ENCODE data around the gene CELSR3.
A peak's percentile ranks its signal among the peaks of the same experiment; 100 is the strongest.

The CELSR3 gene

DNA sequence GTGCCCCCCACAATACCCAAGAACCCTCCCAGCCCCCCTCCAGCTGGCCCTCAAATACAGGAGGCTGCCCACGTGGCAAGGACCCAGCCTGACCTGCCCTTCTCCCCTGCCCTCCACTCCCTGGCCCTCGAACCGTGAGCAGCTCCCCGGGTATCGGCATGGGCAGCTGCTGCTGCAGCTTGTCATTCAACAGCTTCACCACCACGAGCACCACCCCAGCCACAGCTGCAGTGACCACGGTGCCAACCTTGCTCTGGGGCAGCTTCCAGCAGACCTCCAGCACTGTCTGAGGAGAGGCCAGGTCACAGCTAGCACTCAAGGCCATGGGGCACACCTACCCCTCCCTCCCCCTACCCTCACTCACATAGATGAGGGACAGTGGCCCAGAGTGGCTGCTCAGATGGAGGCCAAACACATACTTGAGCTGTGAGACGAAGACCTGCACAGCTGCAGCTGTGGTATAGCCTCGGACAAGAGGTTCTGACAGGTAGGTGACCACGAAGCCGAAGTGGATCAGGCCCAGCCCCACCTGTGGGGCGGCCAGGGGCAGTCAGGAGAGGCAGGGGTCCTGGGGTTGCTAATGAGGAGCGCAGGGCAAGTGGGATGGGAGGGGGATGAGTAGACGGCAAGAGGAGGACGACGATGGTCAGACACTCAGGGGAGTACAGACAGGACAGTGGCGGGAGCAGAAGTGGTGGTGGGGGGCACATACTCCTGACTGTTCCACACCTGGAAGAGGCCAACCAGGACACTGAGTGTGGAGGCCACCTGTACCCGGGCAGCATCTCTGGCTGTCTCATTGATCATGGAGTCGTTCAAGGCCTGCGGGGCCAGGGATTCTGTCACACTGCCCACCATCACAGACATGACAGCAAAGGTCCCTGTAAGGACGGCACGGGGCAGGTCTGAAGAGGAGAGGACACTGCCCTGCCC, 30.9 kb downstream of the CELSR3 start:
- no peak for DNase-seq

DNA sequence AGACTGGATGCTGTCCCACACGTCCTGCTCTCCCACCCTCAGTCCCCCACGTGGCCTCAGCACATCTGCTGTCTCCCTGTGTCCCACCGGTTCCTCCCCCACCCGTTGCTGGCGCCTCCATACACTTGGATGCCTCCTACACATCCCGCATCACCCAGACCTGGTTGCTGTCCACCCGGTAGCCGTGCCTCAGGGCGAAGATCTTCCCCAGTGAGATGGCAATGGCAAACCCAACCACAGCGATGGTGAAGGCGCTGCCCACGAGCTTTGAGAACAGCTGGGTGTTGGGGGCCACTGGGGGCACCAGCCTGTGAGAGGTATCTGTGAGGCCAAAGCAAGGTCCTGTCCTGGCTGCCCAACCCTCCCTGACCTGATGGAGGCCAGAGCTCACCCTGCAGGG, 31.9 kb downstream of the CELSR3 start:
- no peak for DNase-seq

DNA sequence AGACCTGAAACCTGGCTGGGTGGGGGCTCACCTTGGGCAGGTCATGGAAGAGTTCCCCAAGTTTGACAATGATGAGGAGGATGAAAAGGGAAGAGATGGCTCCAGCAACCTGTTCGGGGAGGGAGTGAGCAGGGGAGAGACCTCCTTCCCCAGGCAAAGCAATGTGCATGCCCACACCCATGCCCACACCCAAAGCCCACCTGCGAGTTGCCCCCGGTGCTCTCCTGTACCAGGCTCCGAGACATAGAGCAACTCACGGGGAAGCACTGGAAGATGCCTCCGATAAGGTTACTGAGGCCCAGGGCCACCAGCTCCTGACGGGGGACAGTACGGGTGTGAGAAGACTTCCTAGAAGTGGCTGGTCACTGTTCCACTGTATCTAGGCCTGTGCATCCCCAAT, 32.3 kb downstream of the CELSR3 start:
- DNase-seq, result no peak

GRCh38 chr3:48629894-48630293, 32.8 kb downstream of the CELSR3 start:
- no peak for DNase-seq

DNA sequence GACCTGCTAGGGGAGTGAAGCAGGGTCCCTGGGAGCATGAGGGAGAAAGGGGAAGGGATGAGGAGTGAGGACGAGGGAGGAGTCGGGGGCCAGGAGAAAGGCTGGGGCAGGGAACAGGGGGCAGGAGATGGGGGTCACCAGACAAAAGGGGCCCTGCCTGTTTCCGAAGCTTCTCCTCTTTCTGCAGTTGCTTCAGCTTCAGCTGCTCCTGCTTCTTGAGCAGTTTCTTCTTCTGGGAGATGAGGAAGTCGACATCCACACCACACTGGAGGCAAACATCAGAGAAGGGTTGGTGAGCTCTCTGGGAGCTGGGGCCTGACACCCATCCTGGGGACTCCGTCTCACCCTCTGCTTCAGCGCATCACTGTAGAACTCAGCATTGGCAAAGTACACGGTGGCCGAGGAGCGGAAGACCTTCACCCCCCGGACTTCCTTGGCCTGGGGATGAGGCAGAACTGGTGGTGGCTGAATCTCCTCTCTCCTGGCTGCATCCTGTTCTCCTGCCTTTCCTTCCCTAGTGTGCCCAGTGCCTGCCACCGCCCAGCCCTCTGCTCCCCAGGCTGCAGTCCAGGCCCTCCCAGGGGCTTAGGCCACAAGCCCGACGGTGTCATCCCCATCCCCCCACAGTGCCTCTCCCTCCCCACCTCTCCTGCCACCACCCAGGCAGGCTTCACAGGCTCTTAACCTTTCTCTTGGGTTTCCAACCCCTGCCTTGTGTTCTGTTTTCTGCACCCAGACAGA, 34.2 kb downstream of the CELSR3 start:
- DNase-seq, result no peak

DNA sequence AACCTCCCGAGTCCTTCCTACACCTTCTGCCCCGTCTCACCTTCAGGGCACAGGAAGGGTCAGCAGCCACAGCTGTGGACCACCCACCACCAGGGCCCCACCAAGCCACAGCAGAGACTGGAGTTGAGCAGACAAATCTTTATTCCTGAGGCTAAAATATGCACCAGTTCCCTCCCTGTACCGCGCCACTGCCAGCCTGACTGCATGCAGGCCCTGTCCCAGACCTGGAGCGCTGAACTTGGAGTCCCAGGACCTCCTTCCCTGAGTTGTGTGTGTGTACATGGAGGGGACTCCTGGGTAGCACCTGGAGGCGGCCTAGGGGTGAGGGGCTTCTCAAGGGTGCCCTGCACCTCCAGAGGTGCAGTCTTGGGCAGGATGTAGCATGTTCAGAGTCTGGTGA, 37.1 kb downstream of the CELSR3 start:
- DNase-seq, result no peak

DNA sequence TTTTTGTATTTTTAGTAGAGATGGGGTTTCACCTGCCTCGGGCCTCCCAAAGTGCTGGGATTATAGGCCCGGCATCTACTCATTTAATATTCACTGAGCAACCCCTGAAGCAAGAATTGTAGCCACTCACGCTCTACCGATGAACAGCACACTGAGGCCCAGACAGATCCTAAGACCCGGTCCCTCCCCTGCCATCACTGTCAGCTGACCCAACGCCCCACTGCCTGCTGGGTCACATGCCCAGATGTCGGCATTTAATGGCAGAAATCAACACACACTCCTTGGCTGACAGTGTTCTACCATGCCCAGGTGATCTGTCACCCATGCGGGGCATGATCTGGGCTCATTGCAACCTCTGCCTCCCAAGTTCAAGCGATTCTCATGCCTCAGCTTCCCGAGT, 37.9 kb downstream of the CELSR3 start:
- no peak for DNase-seq

DNA sequence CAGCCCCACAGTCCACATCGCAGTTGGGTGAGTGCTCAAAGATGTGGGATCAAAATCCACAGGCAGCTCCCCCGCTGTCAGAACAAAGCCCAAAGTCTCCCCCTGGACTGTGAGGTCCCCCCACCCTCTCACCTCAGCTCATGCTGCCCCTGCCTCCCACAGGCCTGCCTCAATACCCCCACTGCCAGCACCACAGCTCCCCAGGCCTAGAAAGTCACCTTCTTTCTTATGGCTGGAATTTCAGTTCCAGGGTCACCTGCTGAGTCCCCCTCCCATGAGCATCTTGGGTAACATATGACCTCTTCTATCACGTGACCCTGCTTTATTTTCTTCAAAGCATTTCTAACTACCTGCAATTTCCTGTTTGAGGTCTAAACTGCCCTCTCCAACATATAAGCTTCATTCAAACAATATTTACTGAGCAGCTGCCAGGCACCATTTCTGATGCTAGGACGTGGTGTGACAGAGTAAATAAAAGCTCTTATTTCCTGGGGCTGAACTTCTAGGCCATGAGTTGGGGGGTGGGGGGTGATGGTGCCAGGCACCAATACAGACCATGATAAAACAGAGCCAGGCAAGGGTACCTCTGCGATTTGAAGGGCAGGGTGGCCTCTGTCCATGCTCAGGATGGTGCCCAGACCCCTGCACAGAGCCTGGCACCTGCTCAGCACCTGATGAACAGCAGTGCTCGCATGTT, 38.7 kb downstream of the CELSR3 start:
- DNase-seq, result peak; percentile 66

DNA sequence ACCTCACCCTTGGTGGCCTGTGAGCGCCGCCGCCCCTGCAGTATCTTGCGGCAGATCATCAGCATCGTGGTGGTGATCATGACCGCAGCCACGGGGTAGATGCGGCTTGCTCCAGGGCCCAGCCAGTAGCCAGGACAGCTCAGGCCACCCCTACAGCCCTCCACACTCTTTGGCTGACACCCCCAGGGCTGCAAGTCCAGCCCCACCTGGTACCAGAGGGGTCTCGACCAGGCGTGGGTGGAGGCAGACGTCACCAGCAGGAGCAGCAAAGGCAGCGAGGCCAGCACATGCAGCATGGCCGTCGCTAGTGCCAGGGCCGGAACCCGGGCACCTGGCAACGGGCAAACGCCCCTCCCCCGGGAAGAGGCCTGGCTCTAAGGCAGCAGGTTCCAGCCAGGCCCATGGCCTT, 41.2 kb downstream of the CELSR3 start, which contains the start of gene TMEM89:
TSS of gene TMEM89 (minus strand) at position 309 of the 409 bp plus-strand sequence. CDS start at position 296, 13 bp downstream.
- no peak for DNase-seq

DNA sequence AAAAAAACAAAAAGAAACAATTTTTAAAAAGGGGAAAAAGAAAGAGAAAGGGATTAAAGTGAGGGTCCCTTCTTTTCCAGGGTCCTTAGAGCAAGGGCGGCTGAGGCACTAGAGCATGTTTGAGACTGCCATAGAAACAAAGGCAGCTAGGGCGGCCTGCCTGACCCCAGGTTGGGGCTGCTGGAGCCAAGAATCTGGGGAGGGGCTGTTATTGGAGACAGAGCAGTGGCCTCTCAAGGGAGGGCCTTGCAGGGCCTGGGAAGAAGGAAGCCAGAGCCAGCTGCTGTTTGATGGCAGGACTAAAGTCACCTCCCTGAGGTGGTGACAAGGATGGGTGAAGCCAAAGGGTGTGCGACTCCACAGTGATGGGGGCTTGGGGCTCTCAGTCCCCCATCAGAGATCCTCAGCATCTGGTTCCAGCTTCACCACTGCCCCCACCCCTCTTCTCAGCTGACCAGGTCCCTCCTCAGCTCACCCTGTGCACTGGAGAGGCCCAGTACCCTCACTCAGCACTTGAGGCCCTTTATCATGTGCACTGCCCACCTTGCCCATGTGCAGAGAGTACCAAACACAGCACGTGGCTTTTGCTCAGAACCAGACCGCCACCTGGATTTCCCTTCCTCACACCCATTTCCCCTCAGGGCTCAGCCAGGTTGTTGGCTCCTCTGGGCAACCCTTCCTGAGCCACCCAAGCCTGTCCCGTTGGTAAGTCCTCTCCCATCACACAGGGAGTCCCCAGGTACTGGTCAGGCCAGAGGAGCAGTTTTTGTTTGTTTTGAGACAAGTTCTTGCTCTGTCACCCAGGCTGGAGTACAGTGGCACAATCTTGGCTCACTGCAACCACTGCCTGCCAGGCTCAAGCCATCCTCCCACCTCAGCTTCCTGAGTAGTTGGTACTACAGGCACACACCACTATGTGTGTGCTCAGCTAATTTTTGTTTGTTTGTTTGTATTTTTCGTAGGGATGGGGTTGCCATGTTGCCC, 42.9 kb downstream of the CELSR3 start:
- DNase-seq, result no peak

DNA sequence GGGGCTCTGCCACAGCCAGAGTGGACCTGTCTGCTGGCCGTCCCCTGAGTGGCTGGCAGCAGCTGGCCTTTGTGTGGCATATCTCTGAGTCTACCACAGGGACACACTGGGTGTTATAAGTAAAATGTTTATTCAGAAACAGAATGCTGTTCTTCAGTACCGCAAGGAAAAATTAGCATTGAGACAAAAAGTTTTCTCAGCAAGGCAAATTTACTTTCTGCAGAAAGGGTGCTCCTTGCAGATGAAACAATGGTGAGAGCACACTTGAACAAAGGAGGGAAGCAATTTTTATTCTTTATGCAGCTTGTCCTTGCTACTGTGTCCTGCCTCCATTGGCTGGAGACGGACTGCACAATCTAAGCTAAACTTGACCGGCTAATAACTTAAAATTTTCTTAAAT, 45.1 kb downstream of the CELSR3 start:
- DNase-seq, result no peak

GRCh38 chr3:48614044-48614443, 48.6 kb downstream of the CELSR3 start:
- no peak for DNase-seq

GRCh38 chr3:48612309-48612708, 50.4 kb downstream of the CELSR3 start:
- DNase-seq, result no peak

DNA sequence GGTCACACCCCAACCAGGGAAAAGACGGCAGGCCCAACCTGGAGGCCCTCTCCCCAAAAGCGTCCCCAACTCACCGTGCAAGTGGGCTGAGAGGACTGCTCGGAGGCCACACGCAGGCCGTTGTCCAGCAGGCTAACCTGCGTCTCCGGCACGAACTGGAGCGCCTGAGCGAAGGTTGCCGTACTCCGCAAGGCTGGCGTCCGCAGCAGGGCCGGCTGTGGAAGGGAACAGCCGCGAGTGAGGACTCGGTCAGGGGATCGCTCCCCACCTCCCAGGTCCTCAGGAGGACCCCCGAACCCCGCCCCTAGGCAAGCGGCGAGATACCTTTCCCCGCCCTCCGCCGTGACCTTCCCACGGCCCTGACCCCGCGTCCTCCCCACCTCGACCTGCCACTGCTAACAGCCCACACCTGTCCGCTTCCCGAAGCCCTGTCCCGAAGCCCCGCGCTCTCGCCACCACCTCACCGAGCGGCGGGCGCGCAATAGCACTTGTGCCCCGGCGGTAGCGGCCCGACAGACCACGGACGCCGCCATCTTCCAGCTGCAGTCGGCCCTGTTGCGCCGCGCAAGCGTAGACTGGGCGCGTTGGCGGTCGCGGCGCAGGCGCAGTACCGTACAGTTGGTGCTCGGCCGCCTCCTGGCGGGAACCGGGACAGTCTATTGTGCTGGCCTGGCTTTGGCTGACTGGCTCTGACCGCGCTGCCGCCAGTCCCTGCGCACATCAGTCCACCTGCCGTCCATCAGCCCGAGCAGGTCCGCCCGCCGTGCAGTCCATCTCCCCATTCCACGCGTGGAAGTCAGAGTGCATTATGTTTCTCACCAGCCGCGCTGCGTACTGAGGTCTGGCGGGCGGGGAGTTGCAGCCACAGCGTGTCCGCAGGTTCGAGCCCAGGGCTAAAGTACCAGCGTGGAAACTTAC, 53.3 kb downstream of the CELSR3 start, which contains the start of gene UQCRC1:
TSS of gene UQCRC1 (minus strand) at position 559 of the 918 bp plus-strand sequence. CDS start at position 533, 26 bp downstream.
- peak; percentile 91 for DNase-seq

DNA sequence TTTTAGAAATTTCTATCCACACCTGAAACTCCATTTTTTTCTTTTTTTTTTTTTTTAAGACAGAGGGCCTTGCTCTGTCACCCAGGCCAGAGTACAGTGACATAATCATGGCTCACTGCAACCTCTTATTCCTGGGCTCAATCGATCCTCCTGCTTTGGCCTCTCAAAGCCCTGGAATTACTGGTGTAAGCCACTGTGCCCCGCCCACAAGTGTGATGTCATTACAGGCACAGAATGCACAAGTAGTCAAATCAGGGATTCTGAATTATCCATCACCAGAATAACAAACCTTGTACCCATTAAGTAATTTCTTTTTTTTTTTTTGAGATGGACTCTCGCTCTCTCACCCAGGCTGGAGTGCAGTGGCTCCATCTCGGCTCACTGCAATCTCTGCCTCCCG, 55.2 kb downstream of the CELSR3 start:
- no peak for DNase-seq

DNA sequence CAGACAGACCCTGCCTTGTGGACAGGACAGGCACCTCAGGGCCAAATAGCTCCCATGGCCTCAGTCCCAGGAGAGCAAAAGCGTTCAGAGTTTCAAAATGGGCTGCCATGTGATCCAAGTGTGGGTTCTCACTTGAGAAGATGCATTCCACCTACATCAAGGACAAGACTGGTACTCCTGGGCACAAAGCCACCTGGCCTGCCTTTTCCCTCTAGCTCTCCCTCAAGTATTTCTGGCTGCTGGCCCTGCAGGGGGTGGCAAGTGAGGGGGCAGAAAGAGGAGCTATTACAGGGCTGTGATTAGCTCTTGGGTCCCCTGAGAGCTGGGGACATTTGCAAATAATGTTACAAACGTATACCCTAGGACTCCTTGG, 61.1 kb downstream of the CELSR3 start:
- DNase-seq, result no peak

DNA sequence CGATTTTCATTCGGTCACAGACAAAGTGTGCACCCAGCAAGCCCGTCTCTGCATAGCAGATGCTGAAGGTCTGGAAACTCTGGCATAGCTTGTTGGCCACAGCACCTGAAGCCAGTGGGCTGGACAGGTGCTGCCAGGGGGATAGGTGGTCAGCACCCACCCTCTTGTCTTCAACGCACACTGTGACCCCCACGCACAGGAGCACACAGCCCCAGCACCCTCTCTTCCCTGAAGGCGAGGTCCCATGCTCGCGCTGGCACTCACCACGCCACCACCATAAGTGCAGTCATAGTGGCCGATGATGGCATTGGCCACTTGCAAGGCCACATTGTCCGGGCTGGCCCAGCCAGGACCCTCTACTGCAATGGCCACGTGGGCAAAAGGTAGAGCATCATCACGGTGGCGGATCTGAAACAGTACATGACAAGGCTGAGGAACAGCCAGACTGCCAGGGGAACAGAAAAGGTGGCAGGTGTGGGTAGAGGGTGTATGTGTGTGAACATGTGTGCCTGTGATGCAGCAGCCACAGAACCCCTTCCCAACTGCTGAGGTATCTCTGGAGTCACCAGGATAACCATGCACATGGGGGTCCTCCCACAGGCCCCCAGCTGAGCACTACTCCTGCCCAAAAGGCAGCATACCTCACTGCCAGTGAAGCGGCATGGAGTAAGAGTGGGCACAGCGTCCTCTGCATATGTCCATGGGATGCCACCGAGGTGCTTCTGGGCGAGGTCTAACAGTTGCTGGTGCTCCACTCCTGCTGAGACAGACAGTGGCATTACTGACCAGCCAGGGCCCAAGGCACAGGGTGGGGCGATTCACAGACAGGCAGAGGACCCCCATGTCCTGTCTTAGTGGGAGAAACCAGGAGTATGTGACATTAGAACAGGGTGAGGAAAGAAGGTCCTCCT, 61.7 kb downstream of the CELSR3 start:
- DNase-seq, result no peak

GRCh38 chr3:48599509-48600285, 63.0 kb downstream of the CELSR3 start:
- no peak for DNase-seq

- no peak for DNase-seq
Observed at GRCh38 chr3:48599077-48599501, 63.6 kb downstream of the CELSR3 start.

Data from NCI-H146 (cell line).